Tibial artery (tissue), 4 donors: ENCODE data around the gene SH3BGRL.

Experiments
- DNase-seq, 2 donors: peaks; one replicate each; pipeline ENCODE4 v3.0.0-alpha.2; 2019
- H3K27ac ChIP-seq, 2 donors: fragments of 200-600 bp; sonication (generic) in 1 of 2; 1 replicate in 1 of 2; 2 replicates in 1 of 2; pipeline ENCODE4 v1.5.1; 2018 to 2019; ENCODE audit warnings: mild to moderate bottlenecking in 1 of 2
- H3K27me3 ChIP-seq, 2 donors: fragments of 200-600 bp; sonication (generic) in 1 of 2; one replicate each; pipeline versions ENCODE4 v1.5.1 to v1.6.0; 2016 to 2019
- H3K36me3 ChIP-seq, 3 donors: fragments of 200-600 bp; sonication (generic) in 2 of 3; one replicate each; pipeline ENCODE4 v1.5.1; 2016 to 2019; ENCODE audit warnings: mild to moderate bottlenecking in 2 of 3
- H3K4me1 ChIP-seq, 4 donors: fragments of 200-600 bp; sonication (generic) in 2 of 4; 1 replicate in 3 of 4; 2 replicates in 1 of 4; pipeline ENCODE4 v1.5.1; 2016 to 2019
- H3K4me3 ChIP-seq, 2 donors: fragments of 200-600 bp; sonication (generic) in 1 of 2; 1 replicate in 1 of 2; 2 replicates in 1 of 2; pipeline ENCODE4 v1.5.1; 2018 to 2019; ENCODE audit warnings: mild to moderate bottlenecking in 2 of 2
- H3K9me3 ChIP-seq, 3 donors: fragments of 200-600 bp; sonication (generic) in 1 of 3; one replicate each; pipeline ENCODE4 v1.5.1; 2016 to 2019
- CTCF ChIP-seq, 2 experiments: fragments of 200-600 bp in 1 of 2; fragments of 450-650 bp in 1 of 2; IDR thresholded peaks; one replicate each; pipeline ENCODE4 v1.5.1; 2017 to 2019; ENCODE audit warnings: antibody characterized with exemption in 2 of 2, mild to moderate bottlenecking in 1 of 2, moderate library complexity in 1 of 2
- intact Hi-C: fragments of 100-400 bp; cut with DNase I; formaldehyde crosslinking; loops from one replicate; pipeline ENCODE4 v1.15.0; 2023; ENCODE audit warnings: low total_unique reads

The SH3BGRL gene

GRCh38 chrX:81280148-81280547 is 78.2 kb downstream of the SH3BGRL start:
- DNase-seq = no peak
- Histone ChIP-seq H3K36me3 (peaks cover 7 to 24% (median 15%) of the 10 kb centered on the region in 3 donors), H3K27ac (no peak overlapping the region), H3K4me1 (no peaks in the 10 kb centered on the region), H3K4me3 (no peak overlapping the region), H3K9me3 (no peaks in the 10 kb centered on the region), H3K27me3 (no peaks in the 10 kb centered on the region)
- TF ChIP-seq CTCF (IDR thresholded peaks at IDR 0.05) = no peak
- intact Hi-C loops = no loop called here

- Histone ChIP-seq H3K4me1 (no peaks in the 10 kb centered on the region), H3K9me3 (peaks cover 0 to 1% (median 0%) of the 10 kb centered on the region in 3 donors), H3K4me3 (no peak overlapping the region), H3K27me3 (no peaks in the 10 kb centered on the region), H3K36me3 (no peaks in the 10 kb centered on the region), H3K27ac (no peak overlapping the region)
- DNase-seq = no peak
- no peak for TF ChIP-seq CTCF (IDR thresholded peaks at IDR 0.05)
- intact Hi-C loops = no loop called here
Observed at GRCh38 chrX:81286075-81286474, 84.2 kb downstream of the SH3BGRL start.

- Histone ChIP-seq H3K4me3 (no peak overlapping the region), H3K36me3 (no peaks in the 10 kb centered on the region), H3K27me3 (no peaks in the 10 kb centered on the region), H3K27ac (no peak overlapping the region), H3K9me3 (peaks cover 0 to 6% (median 0%) of the 10 kb centered on the region in 3 donors), H3K4me1 (no peaks in the 10 kb centered on the region)
- no peak for TF ChIP-seq CTCF (IDR thresholded peaks at IDR 0.05)
- no peak for DNase-seq
- intact Hi-C loops = no loop called here
Observed at GRCh38 chrX:81286608-81287007, 84.7 kb downstream of the SH3BGRL start.

GRCh38 chrX:81291996-81292395 is 90.1 kb downstream of the SH3BGRL start:
- Histone ChIP-seq H3K9me3 (peaks cover 0 to 15% (median 9%) of the 10 kb centered on the region in 3 donors), H3K36me3 (peaks cover 0 to 10% (median 10%) of the 10 kb centered on the region in 3 donors), H3K27ac (no peak overlapping the region), H3K4me3 (no peak overlapping the region), H3K4me1 (no peaks in the 10 kb centered on the region), H3K27me3 (no peaks in the 10 kb centered on the region)
- intact Hi-C loops = no loop called here
- no peak for DNase-seq
- no peak for TF ChIP-seq CTCF (IDR thresholded peaks at IDR 0.05)

GRCh38 chrX:81294101-81294500 is 92.2 kb downstream of the SH3BGRL start:
- TF ChIP-seq CTCF (IDR thresholded peaks at IDR 0.05) = no peak
- intact Hi-C loops = no loop called here
- no peak for DNase-seq
- Histone ChIP-seq H3K4me3 (no peak overlapping the region), H3K36me3 (peaks cover 0 to 10% (median 10%) of the 10 kb centered on the region in 3 donors), H3K27me3 (no peaks in the 10 kb centered on the region), H3K4me1 (no peaks in the 10 kb centered on the region), H3K27ac (no peak overlapping the region), H3K9me3 (peaks cover 0 to 15% (median 9%) of the 10 kb centered on the region in 3 donors)

- H3K27ac ChIP-seq = no peak overlapping the region
- peaks cover 0 to 4% (median 0%) of the 10 kb centered on the region in 4 donors for H3K4me1 ChIP-seq
- no peaks in the 10 kb centered on the region for H3K9me3 ChIP-seq
- intact Hi-C loops = no loop called here
- no peaks in the 10 kb centered on the region for H3K27me3 ChIP-seq
- DNase-seq = no peak
- no peak overlapping the region for H3K4me3 ChIP-seq
- no peaks in the 10 kb centered on the region for H3K36me3 ChIP-seq
- TF ChIP-seq CTCF (IDR thresholded peaks at IDR 0.05) = no peak
Observed at GRCh38 chrX:81301877-81302276, 100.0 kb downstream of the SH3BGRL start.
